GM19463 (cell line): ENCODE data around the gene PRPF40B.

Experiments
- ATAC-seq: cut with Tn5 transposase; IDR thresholded peaks from one replicate; pipeline ENCODE4 v1.9.1; 2021; ENCODE audit warnings: mild to moderate bottlenecking, moderate library complexity; ENCODE audit not compliant: unreplicated experiment

PRPF40B gene

GRCh38 chr12:49655595-49656236, 32.4 kb downstream of the PRPF40B start:
- ATAC-seq = no peak

- ATAC-seq = no peak
These were observed 34.9 kb downstream of the PRPF40B start for GRCh38 chr12:49658276-49658675.

- no peak for ATAC-seq
These were observed 36.4 kb downstream of the PRPF40B start for GRCh38 chr12:49659753-49660152.

GRCh38 chr12:49661191-49661590, 37.8 kb downstream of the PRPF40B start:
- ATAC-seq = peak; percentile 49

- no peak for ATAC-seq
These were observed 38.4 kb downstream of the PRPF40B start for GRCh38 chr12:49661746-49662145.

GRCh38 chr12:49662998-49663843, 39.9 kb downstream of the PRPF40B start:
- peak; percentile 74 for ATAC-seq

GRCh38 chr12:49664167-49664566, 40.8 kb downstream of the PRPF40B start:
- no peak for ATAC-seq

- ATAC-seq = no peak
These were observed 41.4 kb downstream of the PRPF40B start for GRCh38 chr12:49664591-49665239.

GRCh38 chr12:49665384-49665783, 42.0 kb downstream of the PRPF40B start:
- ATAC-seq = no peak

- no peak for ATAC-seq
These were observed 42.8 kb downstream of the PRPF40B start for GRCh38 chr12:49666176-49666575.

GRCh38 chr12:49667325-49668090, 44.1 kb downstream of the PRPF40B start:
- no peak for ATAC-seq

GRCh38 chr12:49669796-49670195, 46.4 kb downstream of the PRPF40B start:
- no peak for ATAC-seq

GRCh38 chr12:49671031-49671765, 47.8 kb downstream of the PRPF40B start:
- ATAC-seq = no peak

- no peak for ATAC-seq
These were observed 49.2 kb downstream of the PRPF40B start for GRCh38 chr12:49672301-49673217.

GRCh38 chr12:49673446-49674317, 50.3 kb downstream of the PRPF40B start:
- no peak for ATAC-seq

GRCh38 chr12:49674318-49674981, 51.1 kb downstream of the PRPF40B start:
- no peak for ATAC-seq

- no peak for ATAC-seq
These were observed 51.8 kb downstream of the PRPF40B start for GRCh38 chr12:49675137-49675536.

- no peak for ATAC-seq
These were observed 55.4 kb downstream of the PRPF40B start for GRCh38 chr12:49678711-49679110.
